Spleen (tissue), 11 donors: ENCODE results near the gene ATRIP. TPM values are rescaled to one million over a fixed set of nuclear protein-coding genes. Genes with fewer than 3 reads are reported as not detected.
A peak's percentile ranks its signal among the peaks of the same experiment; 100 is the strongest.

Experiments
- DNase-seq: peaks from one replicate; pipeline ENCODE4 v3.0.0-alpha.2; 2020
- H3K27ac ChIP-seq, 8 donors: fragments of 200-600 bp; sonication (generic) in 7 of 8; 1 replicate in 4 of 8; 2 replicates in 4 of 8; pipeline versions ENCODE4 v1.5.0 to v1.8.0; 2016 to 2021; ENCODE audit warnings: inconsistent platforms in 4 of 8, mild to moderate bottlenecking in 4 of 8, moderate library complexity in 1 of 8
- H3K27me3 ChIP-seq, 7 donors: fragments of 200-600 bp; sonication (generic) in 6 of 7; replicated peaks in 1 of 7; 1 replicate in 4 of 7; 2 replicates in 3 of 7; pipeline versions ENCODE4 v1.5.0 to v1.8.0; 2016 to 2021; ENCODE audit warnings: inconsistent platforms in 3 of 7, mild to moderate bottlenecking in 1 of 7
- H3K36me3 ChIP-seq, 6 donors: fragments of 200-600 bp; sonication (generic) in 5 of 6; 1 replicate in 4 of 6; 2 replicates in 2 of 6; pipeline versions ENCODE4 v1.5.0 to v1.8.0; 2016 to 2021; ENCODE audit warnings: inconsistent platforms in 2 of 6
- H3K4me1 ChIP-seq, 6 donors: fragments of 200-600 bp; sonication (generic) in 5 of 6; 1 replicate in 3 of 6; 2 replicates in 3 of 6; pipeline versions ENCODE4 v1.5.0 to v1.8.0; 2016 to 2021; ENCODE audit warnings: inconsistent platforms in 3 of 6
- H3K4me3 ChIP-seq, 8 donors: fragments of 200-600 bp; sonication (generic) in 7 of 8; 1 replicate in 4 of 8; 2 replicates in 4 of 8; pipeline versions ENCODE4 v1.5.0 to v1.8.0; 2016 to 2021; ENCODE audit warnings: inconsistent platforms in 4 of 8, mild to moderate bottlenecking in 4 of 8, moderate library complexity in 2 of 8
- H3K9me3 ChIP-seq, 8 donors: fragments of 200-600 bp; sonication (generic) in 7 of 8; 1 replicate in 4 of 8; 2 replicates in 4 of 8; pipeline versions ENCODE4 v1.5.0 to v1.8.0; 2016 to 2021; ENCODE audit warnings: inconsistent platforms in 4 of 8
- POLR2A ChIP-seq, 3 donors: fragments of 450-650 bp; IDR thresholded peaks; one replicate each; pipeline ENCODE4 v1.5.1; 2017; ENCODE audit warnings: antibody characterized with exemption in 3 of 3, mild to moderate bottlenecking in 1 of 3
- POLR2AphosphoS5 ChIP-seq, 3 donors: sonication (generic); formaldehyde crosslinking; IDR thresholded peaks; one replicate each; pipeline ENCODE4 v1.5.1; 2017; ENCODE audit warnings: antibody characterized with exemption in 3 of 3
- WGBS, 5 donors: extraction: QIAGEN DNeasy Blood & Tissue Kit in 3 of 5; methylation state at CpG; one replicate each; pipeline versions ENCODE4 v1.1.5 to v1.1.7; 2013 to 2018; 5-methylcytosine and 5-hydroxymethylcytosine counted together
- intact Hi-C: fragments of 100-400 bp; cut with DNase I; formaldehyde crosslinking; loops from one replicate; pipeline ENCODE4 v1.15.0; 2023; ENCODE audit warnings: low total_unique reads
- polyA plus RNA-seq, 3 donors: library from polyadenylated mRNA; stranded (reverse); fragments of 200-250 nt; gene quantifications; one replicate each; pipeline ENCODE4 v1.2.1, GENCODE V29; 2013
- total RNA-seq, 7 donors: library from RNA; depleted of rRNA in 3 of 7; stranded (reverse); fragments of >200 nt in 3 of 7; fragmentation: NEBNext Ultra II Directional in 4 of 7; extraction: Animal tissue kit (Norgen Biotek cat#: 25700) in 4 of 7; gene quantifications; one replicate each; pipeline versions ENCODE4 v1.1.0 to v1.2.1, GENCODE V29; 2016 to 2021
- TF ChIP-seq, protein P1 (sequence below), 11 experiments: fragments of 200-600 bp in 7 of 11; fragments of 450-650 bp in 4 of 11; sonication (generic) in 4 of 11; IDR thresholded peaks in 8 of 11; conservative IDR thresholded peaks in 3 of 11; 1 replicate in 7 of 11; 2 replicates in 4 of 11; pipeline versions ENCODE4 v1.4.0 to v1.8.0; 2016 to 2021; ENCODE audit warnings: antibody characterized with exemption in 11 of 11, inconsistent platforms in 4 of 11, mild to moderate bottlenecking in 1 of 11
- donor health status: healthy with polysubstance abuse.
- donor health status: DM: no; HTN: no; CAD: no; lungs with moderate emphysema.
- donor health status: DM: no; HTN: no; CAD: no.
- donor health status: Bipolar disorder and iron deficiency.
- donor health status: healthy.
- donor health status: DM: no; HTN: no; CAD: no.
- donor health status: DM: yes; HTN: yes; CAD: no.

ATRIP gene
- total and polyA plus RNA-seq, 10 donors: 5.2 to 10.0 (median 6.8) TPM

DNA sequence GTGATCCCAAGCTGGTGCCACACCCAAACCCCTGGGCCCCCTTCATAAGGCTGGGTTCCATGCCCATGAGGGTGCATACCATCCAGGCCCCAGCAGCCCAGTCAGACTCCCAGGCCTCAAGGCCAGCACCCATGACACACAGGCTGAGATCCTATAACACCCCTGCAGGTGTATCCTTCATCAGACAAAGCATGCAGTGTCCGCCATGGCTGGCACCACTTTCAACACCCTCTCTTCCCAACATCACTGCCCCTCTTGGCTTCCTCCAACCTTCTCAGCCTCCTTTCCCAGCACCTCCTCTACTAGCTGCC is 10.1 kb upstream of the ATRIP start:
- intact Hi-C loops: loop anchor here (10.0 kb wide), 1 partner anchor 162 kb away; no protein-coding TSS in a partner anchor
- Histone ChIP-seq H3K27me3 (no peaks in the 10 kb centered on the region), H3K36me3 (peaks cover 0 to 38% (median 18%) of the 10 kb centered on the region in 6 donors), H3K4me3 (no peak overlapping the region), H3K4me1 (peaks cover 18 to 81% (median 51%) of the 10 kb centered on the region in 6 donors), H3K9me3 (no peaks in the 10 kb centered on the region), H3K27ac (peak overlapping the region in 7 of 8 donors; percentile 41 to 89 (median 71))
- TF ChIP-seq, protein P1, sequence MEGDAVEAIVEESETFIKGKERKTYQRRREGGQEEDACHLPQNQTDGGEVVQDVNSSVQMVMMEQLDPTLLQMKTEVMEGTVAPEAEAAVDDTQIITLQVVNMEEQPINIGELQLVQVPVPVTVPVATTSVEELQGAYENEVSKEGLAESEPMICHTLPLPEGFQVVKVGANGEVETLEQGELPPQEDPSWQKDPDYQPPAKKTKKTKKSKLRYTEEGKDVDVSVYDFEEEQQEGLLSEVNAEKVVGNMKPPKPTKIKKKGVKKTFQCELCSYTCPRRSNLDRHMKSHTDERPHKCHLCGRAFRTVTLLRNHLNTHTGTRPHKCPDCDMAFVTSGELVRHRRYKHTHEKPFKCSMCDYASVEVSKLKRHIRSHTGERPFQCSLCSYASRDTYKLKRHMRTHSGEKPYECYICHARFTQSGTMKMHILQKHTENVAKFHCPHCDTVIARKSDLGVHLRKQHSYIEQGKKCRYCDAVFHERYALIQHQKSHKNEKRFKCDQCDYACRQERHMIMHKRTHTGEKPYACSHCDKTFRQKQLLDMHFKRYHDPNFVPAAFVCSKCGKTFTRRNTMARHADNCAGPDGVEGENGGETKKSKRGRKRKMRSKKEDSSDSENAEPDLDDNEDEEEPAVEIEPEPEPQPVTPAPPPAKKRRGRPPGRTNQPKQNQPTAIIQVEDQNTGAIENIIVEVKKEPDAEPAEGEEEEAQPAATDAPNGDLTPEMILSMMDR (IDR thresholded peaks at IDR 0.05 in 8 of 11, conservative IDR thresholded peaks at IDR 0.05 in 3 of 11): no peak
- TF ChIP-seq POLR2AphosphoS5 (IDR thresholded peaks at IDR 0.05) (no peak), POLR2A (IDR thresholded peaks at IDR 0.05) (no peak)
- DNase-seq: peak; percentile 71
- WGBS, 5 donors: 0 to 94% (median 5%) methylated on average over 1 of the region's 1 CpG

DNA sequence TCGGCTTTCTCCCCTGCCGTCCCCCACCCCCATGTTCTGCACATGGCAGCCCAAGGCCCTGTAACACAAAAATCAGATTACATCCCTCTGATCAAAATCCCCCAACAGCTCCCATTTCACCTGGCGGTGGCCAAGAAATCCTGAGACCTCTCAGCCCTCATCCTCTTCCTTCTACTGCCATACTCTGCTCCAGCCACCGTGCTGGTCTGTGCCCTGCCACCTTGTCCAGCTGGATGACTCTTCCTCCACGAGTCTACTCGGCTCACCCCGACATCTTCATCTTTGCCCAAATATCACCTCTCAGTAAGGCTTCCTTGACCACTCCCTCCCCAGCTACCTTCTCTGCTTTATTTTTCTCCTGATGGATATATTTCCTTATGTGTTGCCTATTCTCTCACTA is 9.7 kb upstream of the ATRIP start:
- peaks cover 0 to 38% (median 19%) of the 10 kb centered on the region in 6 donors for H3K36me3 ChIP-seq
- peak overlapping the region in 2 of 8 donors; percentile 63 to 89 for H3K27ac ChIP-seq
- 89 to 97% (median 90%) methylated on average over 7 of the region's 7 CpGs for WGBS, 5 donors
- intact Hi-C loops: loop anchor here (10.0 kb wide), 1 partner anchor 162 kb away; no protein-coding TSS in a partner anchor
- H3K4me1 ChIP-seq: peaks cover 22 to 81% (median 53%) of the 10 kb centered on the region in 6 donors
- H3K9me3 ChIP-seq: no peaks in the 10 kb centered on the region
- TF ChIP-seq POLR2AphosphoS5 (IDR thresholded peaks at IDR 0.05) (no peak), POLR2A (IDR thresholded peaks at IDR 0.05) (no peak)
- TF ChIP-seq, protein P1 (IDR thresholded peaks at IDR 0.05 in 8 of 11, conservative IDR thresholded peaks at IDR 0.05 in 3 of 11): no peak
- no peaks in the 10 kb centered on the region for H3K27me3 ChIP-seq
- DNase-seq: no peak
- H3K4me3 ChIP-seq: no peak overlapping the region

DNA sequence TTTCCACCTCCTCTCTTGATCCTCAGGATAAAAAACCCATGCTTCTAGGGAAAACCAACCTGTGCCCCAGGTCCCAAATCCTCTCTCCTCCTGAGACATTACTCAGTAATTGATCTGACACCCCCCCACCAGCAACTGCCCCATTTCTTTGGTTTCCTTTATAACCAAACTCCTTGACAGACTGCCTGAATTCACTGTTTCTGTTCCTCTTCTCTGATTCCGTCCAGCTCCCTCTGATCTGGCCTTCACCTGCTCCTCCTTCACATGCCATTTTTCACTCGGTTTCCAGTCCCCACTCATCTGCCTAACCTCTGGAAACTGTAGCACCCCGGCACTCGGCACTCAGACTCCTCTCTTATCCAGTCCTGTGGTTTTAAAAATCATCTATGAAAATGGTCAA is 8.7 kb upstream of the ATRIP start:
- 74 to 82% (median 77%) methylated on average over 4 of the region's 4 CpGs for WGBS, 5 donors
- Histone ChIP-seq H3K4me3 (no peak overlapping the region), H3K9me3 (no peaks in the 10 kb centered on the region), H3K27me3 (no peaks in the 10 kb centered on the region), H3K36me3 (peaks cover 0 to 38% (median 21%) of the 10 kb centered on the region in 6 donors), H3K27ac (no peak overlapping the region), H3K4me1 (peaks cover 24 to 82% (median 56%) of the 10 kb centered on the region in 6 donors)
- DNase-seq: no peak
- intact Hi-C loops: loop anchor here (10.0 kb wide), 1 partner anchor 163 kb away; no protein-coding TSS in a partner anchor
- TF ChIP-seq, protein P1 (IDR thresholded peaks at IDR 0.05 in 8 of 11, conservative IDR thresholded peaks at IDR 0.05 in 3 of 11): no peak

DNA sequence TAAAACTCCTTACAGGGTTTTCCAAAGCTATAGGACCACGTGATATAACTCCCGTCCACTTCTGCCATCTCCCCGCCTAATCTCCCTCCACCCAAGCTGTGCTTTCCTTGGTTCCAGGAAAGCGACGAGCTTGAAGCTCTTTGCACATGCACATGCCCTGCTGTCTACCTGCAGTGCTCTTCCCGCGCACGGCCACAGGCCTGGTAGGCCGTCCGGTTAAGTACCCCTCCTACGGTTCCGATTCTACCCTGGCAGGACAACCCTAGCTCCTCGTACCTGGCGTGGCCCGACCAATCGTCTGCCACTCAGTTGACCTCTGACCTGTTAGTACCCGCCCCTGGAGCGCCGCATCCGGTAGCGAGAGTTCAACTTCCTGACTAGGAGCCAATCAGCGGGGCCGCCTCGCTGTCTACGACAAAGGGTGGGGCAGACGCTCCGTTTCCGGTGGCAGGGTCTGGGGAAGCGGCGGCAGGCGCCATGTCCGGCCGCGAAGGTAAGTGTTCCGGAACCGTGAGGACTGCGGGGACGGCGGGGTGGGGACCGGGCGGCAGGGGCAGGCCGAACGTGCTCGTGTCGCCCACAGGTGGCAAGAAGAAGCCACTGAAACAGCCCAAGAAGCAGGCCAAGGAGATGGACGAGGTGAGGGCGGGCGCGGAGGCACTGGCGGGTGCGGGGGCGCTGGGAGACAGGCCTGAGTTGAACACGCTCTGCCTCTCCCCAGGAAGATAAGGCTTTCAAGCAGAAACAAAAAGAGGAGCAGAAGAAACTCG is 6.5 kb upstream of the ATRIP start, which contains the start of the genes CCDC51 and TMA7:
Gene CCDC51, minus strand, starts transcription at position 300 of the 770 bp plus-strand sequence. CDS start 4,991 bp downstream, outside the sequence.
Gene TMA7, plus strand, starts transcription at position 438 of the 770 bp plus-strand sequence. Its CDS starts 40 bp downstream, at position 478.
- TF ChIP-seq POLR2AphosphoS5 (IDR thresholded peaks at IDR 0.05) (peak; percentile 98 to 99 (median 98)), POLR2A (IDR thresholded peaks at IDR 0.05) (peak in 2 of 3 donors; percentile 53 to 84)
- TF ChIP-seq, protein P1 (IDR thresholded peaks at IDR 0.05 in 8 of 11, conservative IDR thresholded peaks at IDR 0.05 in 3 of 11): peak in 3 of 11 experiments; percentile 7 to 47 (median 47)
- intact Hi-C loops: loop anchor here (10.0 kb wide), 2 partner anchors 65 to 165 kb away; partner anchors contain the start of gene SHISA5
- Histone ChIP-seq H3K27ac (peak within 1 kb of the TSS; percentile 89 to 96 (median 96)), H3K9me3 (no peaks in the 10 kb centered on the region), H3K36me3 (peaks cover 0 to 41% (median 31%) of the 10 kb centered on the region in 6 donors), H3K4me1 (peaks cover 24 to 78% (median 45%) of the 10 kb centered on the region in 6 donors), H3K27me3 (no peaks in the 10 kb centered on the region), H3K4me3 (peak within 1 kb of the TSS; percentile 64 to 94 (median 81))
- WGBS, 5 donors: 0 to 1% (median 1%) methylated on average over 27 to 54 of the region's 54 CpGs
- peak; percentile 99 for DNase-seq
